HG03095 (cell line): Measurements from ENCODE around the gene MFAP2.

ENCODE experiments used
- ATAC-seq: cut with Tn5 transposase; IDR thresholded peaks from one replicate; pipeline ENCODE4 v1.9.1; 2021; ENCODE audit warnings: moderate library complexity; ENCODE audit not compliant: unreplicated experiment

The MFAP2 gene, protein sequence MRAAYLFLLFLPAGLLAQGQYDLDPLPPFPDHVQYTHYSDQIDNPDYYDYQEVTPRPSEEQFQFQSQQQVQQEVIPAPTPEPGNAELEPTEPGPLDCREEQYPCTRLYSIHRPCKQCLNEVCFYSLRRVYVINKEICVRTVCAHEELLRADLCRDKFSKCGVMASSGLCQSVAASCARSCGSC

DNA sequence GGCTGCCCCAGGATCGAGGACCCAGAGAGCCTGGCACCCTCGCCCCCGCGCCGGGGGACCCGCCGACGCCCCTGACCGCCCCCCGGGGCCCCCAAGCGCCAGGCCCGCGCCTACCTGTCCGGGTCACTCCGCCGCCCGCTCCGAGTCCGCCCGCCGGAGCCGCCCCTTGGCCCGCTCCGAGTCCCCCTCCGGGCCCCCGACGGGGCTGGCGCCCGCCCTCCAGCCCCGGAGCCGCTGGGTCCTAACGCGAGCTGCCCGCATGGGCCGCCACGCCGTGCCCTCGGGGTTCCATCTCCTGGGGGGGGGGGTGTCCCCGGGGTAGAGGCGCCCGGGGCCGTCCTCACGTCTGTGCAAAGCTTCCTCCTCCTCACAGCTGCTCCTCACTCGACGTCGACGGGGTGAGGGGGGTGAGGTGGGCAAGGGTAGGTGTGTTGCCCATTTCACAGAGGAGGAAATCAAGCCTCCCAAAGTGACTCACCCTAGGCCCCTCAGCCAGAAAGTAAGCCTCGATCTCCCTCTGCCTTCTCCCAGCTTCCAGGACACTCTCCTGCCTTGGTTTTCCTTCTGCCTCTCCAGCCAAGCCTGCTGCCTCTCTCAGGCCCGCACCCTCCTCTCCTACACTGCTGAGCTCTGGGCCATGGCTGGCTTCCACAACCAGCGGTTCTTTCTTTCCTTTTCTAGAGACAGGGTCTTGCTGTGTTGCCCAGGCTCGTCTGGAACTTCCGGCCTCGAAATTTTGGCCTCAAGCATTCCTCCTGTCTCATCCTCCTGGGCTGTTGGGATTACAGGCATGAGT lies at the start of gene MFAP2:
TSS of gene MFAP2 (minus strand) at position 148 of the 796 bp plus-strand sequence. CDS start 2,347 bp downstream, outside the sequence.
- no peak for ATAC-seq

DNA sequence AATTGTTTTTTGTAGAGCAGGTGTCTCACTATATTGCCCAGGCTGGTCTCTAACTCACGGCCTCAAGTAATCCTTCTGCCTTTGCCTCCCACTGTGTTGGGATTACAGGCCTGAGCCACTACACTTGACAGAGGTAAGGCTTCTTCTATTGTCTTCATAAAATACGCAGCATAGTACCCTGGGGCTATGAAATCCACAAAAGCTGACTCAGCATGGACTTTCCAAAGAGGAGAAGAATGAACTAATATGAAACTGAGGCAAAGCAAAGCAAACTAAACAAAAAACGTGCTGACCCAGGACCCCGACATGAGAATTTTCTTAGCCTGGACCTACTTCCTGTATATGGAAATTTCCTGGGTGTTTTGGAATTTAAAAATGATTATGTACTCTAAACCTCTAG lies 49.8 kb upstream of the MFAP2 start:
- ATAC-seq = no peak

DNA sequence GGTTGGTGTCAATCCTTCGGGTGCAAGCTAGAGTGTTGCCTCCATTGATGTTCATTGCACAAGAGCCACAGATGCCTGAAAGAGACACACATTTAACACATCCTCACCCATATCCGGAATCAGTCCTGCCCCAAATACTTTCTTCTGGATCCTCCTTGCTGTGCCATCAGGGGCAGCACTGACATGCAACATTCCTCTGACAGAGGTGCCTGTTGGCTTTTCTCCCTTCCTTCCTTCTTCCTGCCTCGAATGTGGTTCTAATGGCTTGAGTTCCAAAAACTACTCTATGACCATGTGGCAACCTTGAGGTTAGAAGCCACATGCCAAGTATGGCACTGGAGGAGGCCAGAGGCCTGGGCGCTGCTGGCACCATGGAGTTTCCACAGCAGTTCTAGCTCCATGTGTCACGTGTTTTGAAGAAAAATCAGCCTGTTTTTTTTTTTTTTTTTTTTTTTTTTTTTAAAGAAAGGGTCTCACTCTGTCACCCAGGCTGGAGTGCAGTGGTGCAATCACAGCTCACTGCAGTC lies 48.3 kb upstream of the MFAP2 start:
- no peak for ATAC-seq

DNA sequence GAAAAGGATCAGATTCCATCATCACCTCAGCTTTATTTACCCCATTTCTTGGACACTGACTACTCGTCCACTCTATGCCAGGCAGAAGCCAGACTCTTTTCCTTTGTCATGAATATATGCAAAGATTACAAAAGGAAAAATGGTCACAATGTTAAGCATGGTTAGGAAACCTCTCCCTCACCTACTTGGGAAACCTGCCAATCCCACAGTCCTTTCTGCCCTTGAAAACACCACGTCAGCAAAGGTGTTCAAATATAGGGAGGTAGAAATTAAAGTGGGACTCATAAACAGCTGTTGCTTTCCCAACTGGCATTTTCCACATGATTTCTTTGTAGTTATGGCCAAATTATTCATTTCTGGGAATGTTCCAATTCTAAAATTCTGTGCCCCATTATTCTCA lies 47.5 kb upstream of the MFAP2 start:
- ATAC-seq = no peak

DNA sequence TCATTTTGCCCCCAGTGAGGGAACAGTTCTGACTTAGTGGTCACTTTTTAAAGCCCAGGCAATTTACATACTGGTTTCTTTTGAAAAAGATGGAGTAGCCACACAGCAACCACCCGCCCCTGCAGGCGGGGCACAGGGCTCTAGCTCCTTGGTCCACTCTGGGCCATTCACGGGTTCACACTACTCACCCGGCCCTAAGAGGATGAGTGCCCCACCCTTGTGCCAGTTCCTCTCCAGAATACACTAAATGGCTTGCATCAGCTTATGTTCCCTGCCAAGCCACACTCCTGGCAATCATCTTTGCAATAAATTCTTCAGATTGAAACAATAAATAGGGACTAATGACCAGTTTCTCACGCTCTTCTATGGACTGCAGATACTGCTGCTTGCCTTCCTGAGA lies 47.0 kb upstream of the MFAP2 start:
- no peak for ATAC-seq

DNA sequence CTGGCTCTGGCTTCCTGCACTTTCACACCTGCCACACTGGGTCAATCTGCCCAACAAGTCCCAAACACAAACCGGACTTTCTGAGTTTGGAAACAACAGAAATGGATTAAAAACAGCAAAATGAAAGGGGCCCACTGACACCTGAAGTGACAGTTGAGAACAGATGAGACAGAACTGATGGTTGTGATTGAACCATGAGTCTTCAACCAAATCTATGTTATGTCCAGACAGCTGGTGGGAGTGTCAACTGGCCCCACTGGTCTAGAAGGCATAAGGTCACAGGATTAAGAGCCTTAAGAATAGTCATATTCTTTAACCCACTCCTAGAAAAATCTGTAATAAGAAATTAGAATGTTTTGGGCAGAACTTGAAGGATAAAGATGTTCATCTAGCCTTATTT lies 44.3 kb upstream of the MFAP2 start:
- no peak for ATAC-seq

DNA sequence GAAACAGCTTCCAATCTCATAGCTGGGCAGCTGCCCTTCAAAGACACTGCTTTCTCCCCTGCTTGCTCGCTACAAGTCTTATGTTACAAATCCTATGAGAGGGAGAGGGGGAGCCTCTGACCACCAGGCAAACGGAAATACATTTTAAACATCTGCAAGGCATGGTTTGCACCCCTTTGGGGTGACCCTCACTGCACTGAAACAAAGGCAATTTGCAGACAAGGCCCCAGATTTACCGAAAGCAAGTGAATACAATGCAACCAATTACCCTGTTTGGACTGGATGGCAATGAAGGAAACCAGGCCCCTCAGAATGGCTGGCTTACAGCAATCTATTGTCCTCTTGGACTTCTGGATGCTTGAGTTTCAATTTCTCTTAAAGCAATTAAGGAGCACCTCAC lies 43.2 kb upstream of the MFAP2 start:
- no peak for ATAC-seq

DNA sequence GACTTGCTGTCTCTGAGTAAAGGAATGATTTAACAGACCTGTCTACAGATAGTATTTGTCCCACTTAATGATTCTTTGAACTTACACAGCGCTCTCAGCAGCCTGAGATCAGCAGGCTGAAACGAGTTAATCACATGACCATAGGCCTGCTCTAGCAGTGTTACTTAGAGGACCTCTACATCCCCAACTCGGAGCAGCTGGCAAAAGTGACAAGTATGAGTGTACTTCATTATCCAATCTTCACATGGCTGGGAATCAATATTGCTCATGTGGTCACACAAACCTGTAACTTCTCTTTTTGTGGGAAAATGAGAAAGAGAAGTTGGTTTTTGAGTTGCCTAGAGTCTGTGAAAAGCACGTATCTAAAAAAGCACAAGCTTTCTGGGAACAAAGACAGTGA lies 42.7 kb upstream of the MFAP2 start:
- no peak for ATAC-seq

DNA sequence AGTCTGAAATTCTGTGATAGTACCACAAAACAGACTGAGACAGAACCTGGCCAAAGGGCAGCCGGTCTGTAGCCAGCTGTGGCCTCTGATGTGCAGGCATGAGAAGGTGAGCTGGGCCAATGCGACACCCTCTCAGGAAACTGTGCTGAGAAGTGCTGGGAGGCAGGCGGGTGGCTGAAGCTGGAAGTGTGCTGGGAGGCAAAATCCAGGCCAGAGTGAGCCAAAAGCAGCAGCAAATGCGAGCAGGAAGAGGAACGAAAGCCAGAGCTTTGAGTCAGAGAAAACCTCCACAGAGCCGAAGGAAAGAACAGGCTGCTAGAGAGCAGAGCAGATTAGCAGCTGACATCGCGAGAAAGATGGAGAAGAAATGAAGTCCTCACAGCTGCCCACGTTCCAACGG lies 41.5 kb upstream of the MFAP2 start:
- ATAC-seq = no peak

DNA sequence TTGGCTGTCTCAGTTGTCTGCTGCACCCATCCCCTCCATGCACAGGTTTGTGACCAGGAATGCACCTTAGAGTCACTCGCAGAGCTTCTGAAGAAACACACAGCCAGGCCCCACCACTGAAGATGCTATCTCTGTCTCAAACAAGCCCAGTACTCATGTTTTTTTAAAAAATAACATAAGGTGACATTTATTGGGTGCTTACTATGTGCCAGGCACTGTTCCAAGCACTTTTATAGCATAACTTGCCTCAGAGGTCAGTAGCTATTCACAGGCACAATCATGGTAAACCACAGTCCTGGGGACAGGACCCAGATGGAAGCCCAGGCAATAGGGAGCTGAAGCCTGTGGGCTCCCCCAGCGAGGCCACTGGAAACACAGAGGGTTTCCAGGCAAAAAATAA lies 40.1 kb upstream of the MFAP2 start:
- no peak for ATAC-seq

DNA sequence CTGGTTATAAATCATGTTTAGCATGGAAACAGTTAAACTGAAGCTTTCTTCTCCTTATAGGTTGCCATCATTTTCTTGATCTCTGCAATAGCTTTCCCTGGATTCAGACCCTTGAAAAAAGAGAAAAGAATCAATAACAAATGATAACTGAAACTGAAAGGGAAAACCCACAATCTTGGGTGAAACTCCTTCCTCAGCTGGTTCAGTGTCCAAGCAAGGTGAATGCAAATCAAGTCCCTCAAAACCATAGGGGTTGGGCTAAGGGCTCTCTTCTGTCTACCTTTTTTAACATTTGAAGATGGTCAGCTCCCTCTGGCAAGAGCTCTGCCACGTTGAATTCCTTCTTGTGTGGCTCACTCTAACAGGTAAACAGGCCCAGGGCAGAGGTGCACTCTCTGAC lies 38.4 kb upstream of the MFAP2 start:
- ATAC-seq = no peak

DNA sequence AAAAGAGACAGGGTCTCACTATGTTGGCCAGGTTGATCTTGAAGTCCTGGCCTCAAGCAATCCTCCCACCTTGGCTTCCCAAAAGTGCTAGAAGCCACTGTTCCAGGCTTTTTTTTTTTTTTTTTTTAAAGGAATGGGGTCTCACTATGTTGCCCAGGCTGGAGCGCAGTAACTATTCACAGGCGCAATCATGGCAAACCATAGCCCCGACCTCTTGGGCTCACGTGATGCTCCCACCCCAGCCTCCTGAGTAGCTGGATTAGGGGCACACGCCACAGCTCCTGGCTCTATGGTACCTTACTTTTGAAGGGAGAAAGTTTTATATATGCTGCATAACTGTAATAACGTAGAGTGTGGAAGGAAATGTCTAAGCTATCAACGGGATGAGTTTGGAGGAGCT lies 37.0 kb upstream of the MFAP2 start:
- no peak for ATAC-seq

DNA sequence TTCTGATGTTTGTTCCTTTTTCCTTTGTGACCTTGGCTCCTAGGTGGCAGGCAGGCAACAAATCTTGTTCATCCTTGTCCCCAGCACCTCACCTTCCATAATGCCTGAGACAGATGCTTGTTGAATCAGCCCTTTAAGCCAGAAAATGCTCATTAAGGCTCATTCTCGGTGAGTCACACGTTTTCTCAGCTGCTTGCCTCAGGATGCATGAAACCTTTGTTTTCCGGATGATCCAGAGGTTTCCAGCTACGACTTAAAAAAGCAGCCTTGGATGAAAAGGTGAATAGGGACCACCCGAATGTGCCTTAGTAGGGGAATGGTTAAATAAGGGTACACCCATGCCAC lies 35.9 kb upstream of the MFAP2 start:
- no peak for ATAC-seq

DNA sequence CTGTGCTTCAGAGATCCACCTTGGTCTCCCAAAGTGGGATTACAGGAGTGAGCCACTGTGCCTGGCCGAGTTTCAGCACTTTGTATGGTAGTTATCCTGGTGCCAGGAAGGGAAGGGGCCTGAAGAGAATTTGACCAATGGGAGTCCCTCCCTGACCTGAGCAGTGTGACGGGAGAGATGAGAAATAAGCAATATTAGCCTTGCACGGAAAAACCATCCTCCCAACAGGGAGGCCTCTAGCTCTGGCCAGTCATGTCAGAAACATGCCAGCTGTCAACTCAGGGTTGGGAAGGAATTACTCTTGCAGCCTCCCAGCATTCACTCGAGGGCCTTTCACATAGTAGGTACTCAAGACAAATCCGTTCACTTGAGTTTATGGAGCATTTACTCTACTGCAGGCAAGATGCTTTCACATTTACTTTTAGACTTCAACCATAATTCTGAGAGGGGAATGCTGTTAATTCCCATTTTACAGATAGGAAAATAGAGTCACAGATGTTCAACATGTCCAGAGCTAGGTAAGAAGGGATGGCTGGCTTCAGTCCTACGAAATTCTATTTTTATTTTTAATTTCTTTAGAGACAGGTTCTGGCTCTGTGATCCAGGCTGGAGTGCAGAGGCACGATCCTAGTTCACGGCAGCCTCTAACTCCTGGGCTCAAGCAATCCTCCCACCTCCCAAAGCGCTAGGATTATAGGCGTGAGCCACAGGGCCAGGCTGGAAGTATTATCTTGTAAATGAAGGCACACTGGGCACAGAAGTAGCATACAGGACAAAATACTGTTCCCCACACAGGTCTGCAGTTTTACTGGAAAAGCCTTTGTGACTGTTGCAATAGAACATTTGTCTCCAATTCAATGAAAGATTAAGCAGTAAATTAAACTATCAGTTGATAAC lies 34.5 kb upstream of the MFAP2 start:
- no peak for ATAC-seq

DNA sequence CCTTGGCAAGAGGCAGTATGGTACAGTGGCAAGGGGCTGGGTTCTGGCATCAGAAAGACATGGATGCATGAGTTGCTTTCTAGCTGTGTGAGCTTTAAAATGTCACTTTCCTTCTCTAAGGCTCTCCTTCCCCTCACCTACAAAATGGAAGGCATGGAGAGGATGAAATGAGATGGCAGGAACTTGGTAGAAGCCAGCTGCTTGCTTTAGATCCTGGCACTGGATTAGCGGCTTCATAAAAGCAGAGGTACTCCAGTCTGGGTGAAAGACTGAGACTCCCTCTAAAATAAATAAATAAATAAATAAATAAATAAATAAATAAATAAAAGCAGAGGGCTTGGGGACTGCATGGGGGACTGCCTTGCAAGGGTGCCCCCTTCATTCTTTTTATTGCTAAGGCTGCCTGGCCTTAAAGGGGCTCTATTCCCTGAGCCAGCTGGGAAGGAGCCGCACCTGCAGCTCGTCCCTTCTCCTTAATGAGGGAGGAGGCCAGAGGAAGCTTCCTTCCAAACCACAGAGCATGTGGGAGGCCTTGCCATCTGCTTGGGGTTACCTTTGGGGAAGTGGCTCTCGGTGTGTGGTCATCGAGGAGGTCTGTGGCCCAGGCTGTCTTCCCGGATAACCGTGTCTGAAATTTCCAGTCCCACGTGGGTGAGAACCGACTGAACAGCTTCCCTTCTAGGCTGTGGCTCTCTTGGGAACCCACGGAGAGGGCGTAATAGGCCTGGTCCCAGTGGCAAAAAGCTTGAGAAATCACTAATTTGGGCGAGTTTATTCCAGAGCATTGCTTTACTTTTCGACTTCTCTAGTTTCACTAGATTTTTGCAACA lies 33.3 kb upstream of the MFAP2 start:
- ATAC-seq = no peak

DNA sequence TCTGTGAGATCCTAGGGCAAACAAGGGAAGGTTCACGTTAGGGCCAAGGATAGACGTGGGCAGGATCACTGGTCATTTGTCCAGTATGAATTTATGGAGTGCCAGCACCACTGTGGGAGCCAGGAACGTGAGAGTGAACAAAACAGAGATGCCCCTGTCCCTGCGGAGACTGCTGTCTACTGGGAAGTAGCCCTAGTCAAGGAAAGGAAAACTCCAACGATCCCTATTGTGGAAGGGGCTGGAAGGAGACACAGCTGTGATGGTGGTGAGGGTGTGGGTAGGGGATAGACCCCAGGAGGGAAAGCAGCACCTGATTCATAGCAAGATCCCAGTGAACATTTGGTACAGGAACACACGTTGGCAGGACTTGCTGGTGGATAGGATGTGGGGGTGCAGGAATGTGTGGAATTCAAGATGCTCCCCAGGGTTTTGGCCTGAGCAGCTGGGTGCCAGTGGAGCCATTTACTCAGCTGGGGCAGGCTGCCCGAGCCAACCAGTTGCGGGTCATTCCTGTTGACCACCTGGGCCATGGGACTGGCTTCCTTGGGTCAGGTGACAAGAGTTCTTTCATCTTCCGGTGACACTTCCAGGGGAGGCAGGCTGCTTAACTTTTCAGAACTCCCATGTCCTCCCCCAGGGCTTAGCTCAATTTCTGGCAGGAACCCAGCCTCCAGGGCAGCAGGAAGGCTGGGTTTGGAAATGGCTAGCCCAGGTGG lies 32.5 kb upstream of the MFAP2 start:
- no peak for ATAC-seq

DNA sequence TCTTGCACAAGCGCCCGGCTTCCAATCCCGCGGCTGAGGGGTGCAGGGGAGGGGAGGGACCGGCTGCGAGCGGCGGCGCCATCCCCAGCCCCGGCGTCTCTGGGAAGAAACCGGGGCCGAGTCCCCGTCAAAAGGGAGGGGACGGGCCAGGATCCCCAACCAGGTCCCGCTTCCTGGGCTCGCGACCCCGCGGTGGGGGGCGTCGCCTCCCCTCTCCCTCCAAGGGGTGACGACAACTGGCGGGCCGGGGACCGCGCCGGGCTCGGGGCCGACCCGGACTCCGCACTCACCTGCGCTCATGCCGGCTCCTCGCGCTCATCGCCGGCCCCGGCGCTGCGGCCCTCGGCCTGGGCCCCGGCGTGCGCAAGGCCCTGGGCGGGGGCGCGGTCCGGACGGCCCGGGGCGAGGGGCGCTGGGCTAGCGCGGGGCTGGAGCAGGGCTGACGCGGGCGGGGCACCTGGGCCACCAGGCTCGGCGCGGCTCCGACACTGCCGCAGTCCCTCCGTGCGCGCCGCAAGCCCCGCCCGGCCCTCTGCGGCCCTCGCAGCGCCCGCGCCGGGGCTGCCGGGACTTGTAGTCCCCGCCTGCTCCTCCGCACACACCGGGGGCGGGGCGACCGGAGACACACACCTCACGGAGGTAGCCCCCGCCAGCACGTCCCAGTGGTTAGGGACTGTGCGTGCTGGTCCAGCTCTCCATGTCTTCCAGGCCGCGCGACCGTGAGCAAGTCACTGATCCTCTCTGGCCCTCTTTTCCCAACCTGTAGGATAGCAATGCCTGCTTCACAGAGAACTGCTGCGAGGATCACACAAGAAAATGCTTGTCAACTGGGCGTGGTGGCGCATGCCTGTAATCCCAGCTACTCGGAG lies 31.3 kb upstream of the MFAP2 start, which contains the start of gene ATP13A2:
TSS of gene ATP13A2 (minus strand) at position 490 of the 869 bp plus-strand sequence. CDS start at position 300, 190 bp downstream.
- ATAC-seq = peak; percentile 91

DNA sequence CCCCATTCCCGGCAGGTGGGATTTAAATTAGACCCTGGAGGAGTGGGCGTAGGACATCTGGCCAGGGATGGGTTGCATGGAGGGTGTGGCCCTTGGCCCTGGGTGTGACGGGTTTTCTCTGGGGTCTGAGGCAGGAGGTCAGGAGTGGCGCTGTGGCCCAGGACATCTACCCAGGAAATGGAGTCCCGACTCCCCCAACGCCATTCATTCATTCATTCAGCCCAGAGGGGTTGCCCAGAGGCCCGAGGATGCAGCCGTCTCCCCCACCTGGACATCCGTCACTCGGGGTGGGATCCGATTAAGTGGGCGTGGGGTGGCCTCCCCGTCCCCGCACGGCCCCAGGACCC lies 30.6 kb upstream of the MFAP2 start:
- no peak for ATAC-seq

DNA sequence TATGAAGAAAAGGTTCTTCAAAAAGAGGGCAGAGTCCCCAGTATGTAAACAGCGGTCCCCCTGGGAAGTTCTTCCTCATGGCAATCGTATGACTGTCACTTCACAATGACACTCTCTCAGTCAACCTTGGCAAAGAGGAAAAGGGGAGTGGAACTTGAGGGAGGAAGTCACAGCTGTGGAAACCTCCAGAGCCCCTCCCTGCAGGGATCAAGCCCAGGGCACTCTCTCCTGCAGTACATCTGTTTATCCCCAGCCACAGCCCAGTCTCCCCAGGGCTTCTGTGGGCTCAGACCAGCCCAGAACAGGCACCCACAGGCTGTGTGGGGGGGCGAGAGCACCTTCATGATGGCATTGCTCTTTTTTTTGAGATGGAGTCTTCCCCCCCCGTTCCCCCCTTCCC lies 29.3 kb upstream of the MFAP2 start:
- no peak for ATAC-seq
